OCI-LY7 (cell line): ENCODE data around the gene GRK3.

Source experiments
- EZH2phosphoT487 ChIP-seq: fragments of 200-600 bp; sonication (generic); IDR thresholded peaks from 2 replicates; pipeline ENCODE4 v1.6.1; 2018; ENCODE audit warnings: low read depth, borderline replicate concordance, mild to moderate bottlenecking, mixed run types, antibody characterized with exemption, low read length, moderate library complexity, mixed read lengths
- TF ChIP-seq, protein P1 (sequence below): fragments of 200-600 bp; sonication (generic); conservative IDR thresholded peaks from 2 replicates; pipeline ENCODE4 v1.5.1; 2014; ENCODE audit warnings: mild to moderate bottlenecking, antibody characterized with exemption, low read length, moderate library complexity, mixed read lengths

DNA sequence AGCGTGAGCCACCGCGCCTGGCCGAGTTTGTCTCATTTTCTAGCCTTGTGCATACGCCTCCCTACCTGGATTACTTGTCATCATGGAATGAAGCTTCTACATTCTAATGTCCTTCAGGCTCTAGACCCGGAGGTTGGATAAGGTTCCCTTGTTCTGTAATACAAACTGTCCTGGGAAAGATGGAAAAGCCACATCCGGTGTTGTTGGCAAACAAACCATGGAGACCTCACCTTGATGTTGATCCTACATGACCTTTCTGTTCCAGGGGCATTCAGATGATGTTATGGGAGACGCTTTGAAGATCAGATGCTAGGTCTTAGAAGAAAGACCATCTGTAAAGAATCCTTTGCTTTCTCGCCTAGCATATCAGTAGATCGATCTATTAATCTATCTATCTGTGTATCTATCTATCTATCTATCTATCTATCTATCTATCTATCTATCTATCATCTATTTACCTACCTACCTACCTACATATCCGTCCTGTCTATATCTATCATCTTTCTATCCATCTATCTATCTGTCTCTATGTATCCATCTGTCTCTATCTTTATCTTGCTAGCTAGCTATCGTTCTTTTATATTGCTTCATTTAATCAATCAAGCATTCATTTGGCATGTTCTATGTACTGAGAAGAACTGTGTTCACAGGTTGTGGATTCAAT lies 46.3 kb upstream of the GRK3 start:
- TF ChIP-seq, protein P1, sequence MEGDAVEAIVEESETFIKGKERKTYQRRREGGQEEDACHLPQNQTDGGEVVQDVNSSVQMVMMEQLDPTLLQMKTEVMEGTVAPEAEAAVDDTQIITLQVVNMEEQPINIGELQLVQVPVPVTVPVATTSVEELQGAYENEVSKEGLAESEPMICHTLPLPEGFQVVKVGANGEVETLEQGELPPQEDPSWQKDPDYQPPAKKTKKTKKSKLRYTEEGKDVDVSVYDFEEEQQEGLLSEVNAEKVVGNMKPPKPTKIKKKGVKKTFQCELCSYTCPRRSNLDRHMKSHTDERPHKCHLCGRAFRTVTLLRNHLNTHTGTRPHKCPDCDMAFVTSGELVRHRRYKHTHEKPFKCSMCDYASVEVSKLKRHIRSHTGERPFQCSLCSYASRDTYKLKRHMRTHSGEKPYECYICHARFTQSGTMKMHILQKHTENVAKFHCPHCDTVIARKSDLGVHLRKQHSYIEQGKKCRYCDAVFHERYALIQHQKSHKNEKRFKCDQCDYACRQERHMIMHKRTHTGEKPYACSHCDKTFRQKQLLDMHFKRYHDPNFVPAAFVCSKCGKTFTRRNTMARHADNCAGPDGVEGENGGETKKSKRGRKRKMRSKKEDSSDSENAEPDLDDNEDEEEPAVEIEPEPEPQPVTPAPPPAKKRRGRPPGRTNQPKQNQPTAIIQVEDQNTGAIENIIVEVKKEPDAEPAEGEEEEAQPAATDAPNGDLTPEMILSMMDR: no peak
- TF ChIP-seq EZH2phosphoT487: no peak
